Measurements from ENCODE around the gene SNX8. TPM values are rescaled to one million over a fixed set of nuclear protein-coding genes. Genes with fewer than 3 reads are reported as not detected.
A peak's percentile ranks its signal among the peaks of the same experiment; 100 is the strongest.

The SNX8 gene
- total RNA-seq, 1 experiment from 2014 or later: 139 TPM

DNA sequence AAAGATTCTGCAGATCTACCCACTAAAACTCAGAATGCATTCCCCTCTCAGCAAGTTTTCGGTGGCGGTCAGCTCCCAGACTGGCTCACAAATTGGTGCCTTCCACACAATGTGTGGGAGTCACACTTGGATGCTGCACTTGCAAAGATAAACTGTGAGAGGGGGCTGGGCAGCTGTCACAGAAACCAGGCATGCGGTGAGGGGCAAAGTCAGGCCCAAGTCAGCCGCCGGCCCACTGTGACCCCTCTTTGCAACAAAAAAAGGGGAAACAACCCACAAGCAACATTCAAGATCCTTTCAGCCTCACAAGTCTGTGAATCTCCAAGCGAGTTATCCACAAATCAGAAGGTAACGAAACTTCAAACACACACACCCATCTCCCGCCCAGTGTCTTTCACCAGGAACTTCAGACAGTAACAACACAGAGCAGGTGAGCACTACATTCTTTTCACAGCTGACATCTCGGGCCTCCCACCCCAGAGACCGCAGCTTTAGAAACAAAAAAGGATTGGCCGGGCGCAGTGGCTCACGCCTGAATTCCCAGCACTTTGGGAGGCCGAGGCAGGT, 32.0 kb downstream of the SNX8 start:
- Histone ChIP-seq H3K4me1 (ENCODE audit: control insufficient read depth, insufficient read depth, low read length) (no peaks in the 10 kb centered on the region), H3K36me3 (ENCODE audit: control insufficient read depth, insufficient read depth, low read length) (no peaks in the 10 kb centered on the region), H3K27me3 (ENCODE audit: control insufficient read depth, insufficient read depth, low read length) (no peaks in the 10 kb centered on the region), H3K4me3 (ENCODE audit: low read depth in 2 of 2, low read length in 2 of 2) (no peak overlapping the region), H3K27ac (ENCODE audit: low read length) (no peak overlapping the region), H3K9me3 (ENCODE audit: control insufficient read depth, insufficient read depth, low read depth, low read length) (no peaks in the 10 kb centered on the region)
- intact Hi-C loops (cut with micrococcal nuclease; ENCODE audit: unreplicated experiment): no loop called here
- TF ChIP-seq POLR2AphosphoS5 (IDR thresholded peaks at IDR 0.05; ENCODE audit: low read depth, low read length) (no peak), CTCF (IDR thresholded peaks at IDR 0.05) (no peak), SIN3A (IDR thresholded peaks at IDR 0.05; ENCODE audit: borderline replicate concordance, insufficient read depth, low read depth, low read length) (no peak), TCF7L2 (IDR thresholded peaks at IDR 0.05; ENCODE audit: low read depth, low read length) (no peak)
- TF ChIP-seq, protein P1, sequence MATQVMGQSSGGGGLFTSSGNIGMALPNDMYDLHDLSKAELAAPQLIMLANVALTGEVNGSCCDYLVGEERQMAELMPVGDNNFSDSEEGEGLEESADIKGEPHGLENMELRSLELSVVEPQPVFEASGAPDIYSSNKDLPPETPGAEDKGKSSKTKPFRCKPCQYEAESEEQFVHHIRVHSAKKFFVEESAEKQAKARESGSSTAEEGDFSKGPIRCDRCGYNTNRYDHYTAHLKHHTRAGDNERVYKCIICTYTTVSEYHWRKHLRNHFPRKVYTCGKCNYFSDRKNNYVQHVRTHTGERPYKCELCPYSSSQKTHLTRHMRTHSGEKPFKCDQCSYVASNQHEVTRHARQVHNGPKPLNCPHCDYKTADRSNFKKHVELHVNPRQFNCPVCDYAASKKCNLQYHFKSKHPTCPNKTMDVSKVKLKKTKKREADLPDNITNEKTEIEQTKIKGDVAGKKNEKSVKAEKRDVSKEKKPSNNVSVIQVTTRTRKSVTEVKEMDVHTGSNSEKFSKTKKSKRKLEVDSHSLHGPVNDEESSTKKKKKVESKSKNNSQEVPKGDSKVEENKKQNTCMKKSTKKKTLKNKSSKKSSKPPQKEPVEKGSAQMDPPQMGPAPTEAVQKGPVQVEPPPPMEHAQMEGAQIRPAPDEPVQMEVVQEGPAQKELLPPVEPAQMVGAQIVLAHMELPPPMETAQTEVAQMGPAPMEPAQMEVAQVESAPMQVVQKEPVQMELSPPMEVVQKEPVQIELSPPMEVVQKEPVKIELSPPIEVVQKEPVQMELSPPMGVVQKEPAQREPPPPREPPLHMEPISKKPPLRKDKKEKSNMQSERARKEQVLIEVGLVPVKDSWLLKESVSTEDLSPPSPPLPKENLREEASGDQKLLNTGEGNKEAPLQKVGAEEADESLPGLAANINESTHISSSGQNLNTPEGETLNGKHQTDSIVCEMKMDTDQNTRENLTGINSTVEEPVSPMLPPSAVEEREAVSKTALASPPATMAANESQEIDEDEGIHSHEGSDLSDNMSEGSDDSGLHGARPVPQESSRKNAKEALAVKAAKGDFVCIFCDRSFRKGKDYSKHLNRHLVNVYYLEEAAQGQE (IDR thresholded peaks at IDR 0.05; ENCODE audit: insufficient read depth in 1 of 2, low read depth in 2 of 2, low read length in 1 of 2): no peak
- POLR2A ChIA-PET: no interaction called here
- BruUV-seq (replicated peaks): TSS peak; percentile 61
- no peak for ATAC-seq
- CTCF ChIA-PET: interaction anchor here (0.6 kb wide), 1 partner anchor 145 kb away, joined by 5 read pairs; no protein-coding TSS in a partner anchor
- DNase-seq (ENCODE audit: low read depth, low spot score): no peak
- in situ Hi-C loops (cut with HindIII; ENCODE audit: low pct_unique_long_range_greater_than_20kb, low sequenced_read_pairs): no loop called here

DNA sequence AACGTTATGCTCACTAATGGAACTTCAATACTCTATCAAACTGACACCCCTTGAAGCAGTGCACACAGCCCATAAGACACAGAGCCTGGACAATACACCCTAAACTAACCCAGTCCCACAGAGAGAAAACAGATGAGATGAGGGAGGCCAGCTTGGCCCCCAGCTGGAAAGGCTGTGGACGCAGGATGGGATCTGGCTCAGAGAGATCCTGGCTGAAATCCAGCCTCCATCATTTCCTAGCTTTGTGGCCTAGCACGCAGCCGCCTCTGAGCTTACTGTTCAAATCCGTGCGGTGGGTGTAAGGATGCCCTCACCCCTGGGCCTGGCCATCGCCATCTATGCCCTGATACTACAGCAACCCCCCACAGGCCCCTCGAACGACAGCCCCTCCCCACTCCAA, 32.7 kb downstream of the SNX8 start:
- no peaks in the 10 kb centered on the region for H3K4me1 ChIP-seq (ENCODE audit: control insufficient read depth, insufficient read depth, low read length)
- ChIA-PET POLR2A (no interaction called here), CTCF (interaction anchor here (0.6 kb wide), 1 partner anchor 146 kb away, joined by 5 read pairs; no protein-coding TSS in a partner anchor)
- DNase-seq (ENCODE audit: low read depth, low spot score) (no peak), ATAC-seq (no peak)
- TF ChIP-seq TCF7L2 (IDR thresholded peaks at IDR 0.05; ENCODE audit: low read depth, low read length) (no peak), POLR2AphosphoS5 (IDR thresholded peaks at IDR 0.05; ENCODE audit: low read depth, low read length) (no peak), SIN3A (IDR thresholded peaks at IDR 0.05; ENCODE audit: borderline replicate concordance, insufficient read depth, low read depth, low read length) (no peak), CTCF (IDR thresholded peaks at IDR 0.05) (no peak)
- TF ChIP-seq, protein P1 (IDR thresholded peaks at IDR 0.05; ENCODE audit: insufficient read depth in 1 of 2, low read depth in 2 of 2, low read length in 1 of 2): no peak
- H3K36me3 ChIP-seq (ENCODE audit: control insufficient read depth, insufficient read depth, low read length): no peaks in the 10 kb centered on the region
- no TSS peak for BruUV-seq (replicated peaks)
- no peak overlapping the region for H3K4me3 ChIP-seq (ENCODE audit: low read depth in 2 of 2, low read length in 2 of 2)
- in situ Hi-C loops (cut with HindIII; ENCODE audit: low pct_unique_long_range_greater_than_20kb, low sequenced_read_pairs): no loop called here
- H3K27ac ChIP-seq (ENCODE audit: low read length): no peak overlapping the region
- intact Hi-C loops (cut with micrococcal nuclease; ENCODE audit: unreplicated experiment): no loop called here
- H3K9me3 ChIP-seq (ENCODE audit: control insufficient read depth, insufficient read depth, low read depth, low read length): no peaks in the 10 kb centered on the region
- H3K27me3 ChIP-seq (ENCODE audit: control insufficient read depth, insufficient read depth, low read length): no peaks in the 10 kb centered on the region
